MG63 (cell line): ENCODE results near the gene TRIM27. TPM values are rescaled to one million over a fixed set of nuclear protein-coding genes. Genes with fewer than 3 reads are reported as not detected.
A peak's percentile ranks its signal among the peaks of the same experiment; 100 is the strongest.
"Not testable (repeated sequence)": the region's sequence is repeated elsewhere in the genome, so short reads cannot be mapped to it uniquely, and the experiment has no call there.

Experiments
- DNase-seq: peaks from one replicate; pipeline ENCODE4 v3.0.0-alpha.2; 2020
- H3K27me3 ChIP-seq: fragments of 250-450 bp; sonication (Bioruptor Pico); 2 replicates; pipeline ENCODE4 v1.5.1; 2020; ENCODE audit warnings: mild to moderate bottlenecking, moderate library complexity
- H3K36me3 ChIP-seq: fragments of 250-450 bp; sonication (Bioruptor Pico); 2 replicates; pipeline ENCODE4 v1.5.1; 2020; ENCODE audit warnings: mild to moderate bottlenecking, moderate library complexity
- H3K4me3 ChIP-seq: fragments of 250-450 bp; sonication (Bioruptor Pico); 2 replicates; pipeline ENCODE4 v1.5.1; 2020; ENCODE audit warnings: mild to moderate bottlenecking, moderate library complexity
- H3K9me3 ChIP-seq: fragments of 250-450 bp; sonication (Bioruptor Pico); 2 replicates; pipeline ENCODE4 v1.5.1; 2020; ENCODE audit warnings: mild to moderate bottlenecking, moderate library complexity
- total RNA-seq: library from RNA; depleted of rRNA; stranded (reverse); fragments of >200 nt; shearing (Covaris generic); gene quantifications from 2 replicates; pipeline ENCODE4 v1.2.3, GENCODE V29; 2014; ENCODE audit warnings: low replicate concordance; rRNA removed

The TRIM27 gene, protein sequence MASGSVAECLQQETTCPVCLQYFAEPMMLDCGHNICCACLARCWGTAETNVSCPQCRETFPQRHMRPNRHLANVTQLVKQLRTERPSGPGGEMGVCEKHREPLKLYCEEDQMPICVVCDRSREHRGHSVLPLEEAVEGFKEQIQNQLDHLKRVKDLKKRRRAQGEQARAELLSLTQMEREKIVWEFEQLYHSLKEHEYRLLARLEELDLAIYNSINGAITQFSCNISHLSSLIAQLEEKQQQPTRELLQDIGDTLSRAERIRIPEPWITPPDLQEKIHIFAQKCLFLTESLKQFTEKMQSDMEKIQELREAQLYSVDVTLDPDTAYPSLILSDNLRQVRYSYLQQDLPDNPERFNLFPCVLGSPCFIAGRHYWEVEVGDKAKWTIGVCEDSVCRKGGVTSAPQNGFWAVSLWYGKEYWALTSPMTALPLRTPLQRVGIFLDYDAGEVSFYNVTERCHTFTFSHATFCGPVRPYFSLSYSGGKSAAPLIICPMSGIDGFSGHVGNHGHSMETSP
- total RNA-seq, result 46.5 and 56.2 TPM in 2 replicates

DNA sequence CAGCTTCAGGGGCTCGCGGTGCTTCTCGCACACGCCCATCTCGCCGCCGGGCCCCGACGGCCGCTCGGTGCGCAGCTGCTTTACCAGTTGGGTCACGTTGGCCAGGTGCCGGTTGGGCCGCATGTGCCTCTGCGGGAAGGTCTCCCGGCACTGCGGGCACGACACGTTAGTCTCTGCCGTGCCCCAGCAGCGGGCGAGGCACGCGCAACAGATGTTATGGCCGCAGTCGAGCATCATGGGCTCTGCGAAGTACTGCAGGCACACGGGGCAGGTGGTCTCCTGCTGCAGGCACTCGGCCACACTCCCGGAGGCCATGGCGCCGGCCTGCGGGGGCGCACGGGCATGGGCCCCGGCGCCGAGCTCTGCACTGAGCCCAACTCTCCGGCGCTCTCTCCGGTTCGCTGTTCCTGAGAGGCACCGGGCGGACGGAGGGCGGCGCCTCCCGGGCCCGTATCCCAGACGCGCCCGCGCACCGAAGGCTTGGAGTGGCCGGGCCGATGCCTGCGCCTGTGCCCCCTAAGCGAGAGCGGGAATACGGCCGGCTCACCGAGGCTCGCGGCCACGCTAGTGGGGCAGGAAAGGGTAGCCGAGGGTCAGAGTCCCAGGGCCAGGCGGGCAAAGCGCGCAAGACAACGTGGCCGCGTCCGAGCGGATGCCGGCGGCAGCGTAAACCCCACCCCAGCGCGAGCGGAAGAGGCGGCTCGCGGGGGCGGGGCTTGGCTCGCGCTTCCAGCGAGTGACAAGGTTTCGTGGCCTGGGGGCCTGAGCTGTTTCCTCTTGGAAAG, at the start of gene TRIM27:
TRIM27 (minus strand) TSS at position 668 of the 785 bp plus-strand sequence; CDS start at position 315, 353 bp downstream.
- Histone ChIP-seq H3K9me3 (no peaks in the 10 kb centered on the region), H3K36me3 (peaks cover 35% of the 10 kb centered on the region), H3K27me3 (no peaks in the 10 kb centered on the region), H3K4me3 (peak within 1 kb of the TSS; percentile 83)
- DNase-seq, result peak; percentile 85

GRCh38 chr6:28970056-28970455, 46.3 kb upstream of the TRIM27 start:
- not testable (repeated sequence) for DNase-seq, H3K4me3 ChIP-seq, H3K36me3 ChIP-seq, H3K9me3 ChIP-seq, H3K27me3 ChIP-seq

DNA sequence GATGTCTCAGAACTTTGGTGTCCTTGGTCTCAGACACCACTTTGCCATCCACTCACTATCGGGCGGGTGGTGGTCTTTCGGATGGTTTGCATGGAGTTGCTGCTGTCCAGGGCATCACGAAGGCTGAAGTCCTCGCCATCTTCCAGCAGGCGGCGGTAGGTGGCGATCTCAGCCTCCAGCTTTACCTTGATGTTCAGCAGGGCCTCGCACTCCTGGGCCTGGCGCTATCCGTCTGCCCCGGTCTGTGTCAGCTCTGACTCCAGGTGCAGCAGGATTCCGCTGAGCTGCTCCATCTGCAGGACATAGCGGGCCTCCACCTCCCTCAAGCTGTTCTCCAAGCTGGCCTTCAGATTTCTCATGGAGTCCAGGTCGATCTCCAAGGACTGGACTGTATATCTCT, 45.3 kb upstream of the TRIM27 start:
- Histone ChIP-seq H3K9me3 (no peaks in the 10 kb centered on the region), H3K27me3 (no peaks in the 10 kb centered on the region), H3K36me3 (no peaks in the 10 kb centered on the region), H3K4me3 (no peak overlapping the region)
- no peak for DNase-seq

DNA sequence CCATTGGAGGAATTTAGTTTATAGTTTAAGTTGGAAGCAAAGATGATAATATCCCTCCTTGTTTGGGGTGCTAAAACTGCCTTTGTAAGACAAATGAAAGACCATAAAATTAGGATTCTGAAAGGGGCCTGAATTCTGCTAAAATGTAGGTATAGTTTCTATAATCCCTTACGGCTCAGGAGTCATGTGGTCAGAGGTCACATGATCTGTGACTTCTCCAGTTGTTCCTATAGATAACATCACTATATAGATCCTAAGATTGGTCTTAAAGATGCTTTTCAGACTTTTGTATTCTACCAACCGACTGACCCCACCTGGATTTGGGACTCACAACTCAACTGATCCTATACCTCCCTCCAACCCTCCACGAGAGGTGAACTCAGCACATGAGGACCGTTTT, 44.7 kb upstream of the TRIM27 start:
- Histone ChIP-seq H3K4me3 (no peak overlapping the region), H3K36me3 (no peaks in the 10 kb centered on the region), H3K9me3 (no peaks in the 10 kb centered on the region), H3K27me3 (no peaks in the 10 kb centered on the region)
- DNase-seq, result no peak

- H3K27me3 ChIP-seq, result no peaks in the 10 kb centered on the region
- no peaks in the 10 kb centered on the region for H3K9me3 ChIP-seq
- H3K36me3 ChIP-seq, result no peaks in the 10 kb centered on the region
- DNase-seq, result no peak
- H3K4me3 ChIP-seq, result no peak overlapping the region
These were observed 41.9 kb upstream of the TRIM27 start for GRCh38 chr6:28965706-28966105.

GRCh38 chr6:28960846-28961500, 37.2 kb upstream of the TRIM27 start:
- no peak for DNase-seq
- no peaks in the 10 kb centered on the region for H3K9me3 ChIP-seq
- H3K36me3 ChIP-seq, result no peaks in the 10 kb centered on the region
- no peaks in the 10 kb centered on the region for H3K27me3 ChIP-seq
- H3K4me3 ChIP-seq, result no peak overlapping the region

GRCh38 chr6:28958561-28959243, 34.9 kb upstream of the TRIM27 start:
- DNase-seq, result not testable (repeated sequence)

GRCh38 chr6:28957795-28958314, 34.1 kb upstream of the TRIM27 start:
- DNase-seq, H3K4me3 ChIP-seq, H3K27me3 ChIP-seq, H3K9me3 ChIP-seq, H3K36me3 ChIP-seq: not testable (repeated sequence)

More at GRCh38 chr6:28958561-28959243, 34.9 kb upstream of the TRIM27 start:
- H3K9me3 ChIP-seq, H3K36me3 ChIP-seq, H3K27me3 ChIP-seq, H3K4me3 ChIP-seq: not testable (repeated sequence)

- H3K36me3 ChIP-seq, result no peaks in the 10 kb centered on the region
- no peaks in the 10 kb centered on the region for H3K9me3 ChIP-seq
- no peak overlapping the region for H3K4me3 ChIP-seq
- no peak for DNase-seq
- no peaks in the 10 kb centered on the region for H3K27me3 ChIP-seq
These were observed 32.5 kb upstream of the TRIM27 start for GRCh38 chr6:28956331-28956730.

DNA sequence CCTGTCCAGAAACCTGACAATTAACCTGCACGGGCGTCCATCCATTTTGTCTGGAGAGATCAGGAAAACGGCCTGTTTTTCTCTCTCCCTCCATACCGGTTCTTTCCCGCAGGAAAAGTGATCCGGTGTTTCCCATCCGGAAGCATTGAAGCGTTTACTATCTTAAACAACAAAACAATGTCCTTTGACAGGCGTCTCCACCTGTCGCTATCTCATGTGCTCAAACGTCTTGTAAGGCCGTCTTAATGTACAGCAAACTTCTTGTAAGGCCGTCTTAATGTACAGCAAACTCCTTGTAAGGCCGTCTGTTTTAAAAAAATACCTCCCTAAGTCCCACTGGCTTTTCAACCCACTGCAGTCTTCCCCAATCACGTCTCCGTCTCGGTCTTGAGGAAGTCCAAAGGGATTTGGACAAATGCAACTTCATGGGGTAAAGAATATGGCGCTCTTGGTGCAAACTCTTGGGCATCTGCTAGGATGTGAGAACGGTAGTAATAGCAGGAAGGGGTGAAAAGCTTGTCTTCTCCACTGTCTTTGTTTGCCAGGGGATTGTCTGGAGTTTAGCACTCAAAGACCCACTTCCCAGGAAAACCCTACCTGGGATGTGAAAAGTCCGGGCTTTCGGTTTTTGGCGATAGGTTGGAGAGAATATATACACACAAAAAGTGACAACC, 29.9 kb upstream of the TRIM27 start:
- Histone ChIP-seq H3K4me3 (peak overlapping the region; percentile 65), H3K27me3 (no peaks in the 10 kb centered on the region), H3K9me3 (no peaks in the 10 kb centered on the region), H3K36me3 (no peaks in the 10 kb centered on the region)
- no peak for DNase-seq

GRCh38 chr6:28953039-28953584, 29.3 kb upstream of the TRIM27 start:
- Histone ChIP-seq H3K9me3 (no peaks in the 10 kb centered on the region), H3K4me3 (peak overlapping the region; percentile 65), H3K27me3 (no peaks in the 10 kb centered on the region), H3K36me3 (no peaks in the 10 kb centered on the region)
- peak; percentile 37 for DNase-seq

DNA sequence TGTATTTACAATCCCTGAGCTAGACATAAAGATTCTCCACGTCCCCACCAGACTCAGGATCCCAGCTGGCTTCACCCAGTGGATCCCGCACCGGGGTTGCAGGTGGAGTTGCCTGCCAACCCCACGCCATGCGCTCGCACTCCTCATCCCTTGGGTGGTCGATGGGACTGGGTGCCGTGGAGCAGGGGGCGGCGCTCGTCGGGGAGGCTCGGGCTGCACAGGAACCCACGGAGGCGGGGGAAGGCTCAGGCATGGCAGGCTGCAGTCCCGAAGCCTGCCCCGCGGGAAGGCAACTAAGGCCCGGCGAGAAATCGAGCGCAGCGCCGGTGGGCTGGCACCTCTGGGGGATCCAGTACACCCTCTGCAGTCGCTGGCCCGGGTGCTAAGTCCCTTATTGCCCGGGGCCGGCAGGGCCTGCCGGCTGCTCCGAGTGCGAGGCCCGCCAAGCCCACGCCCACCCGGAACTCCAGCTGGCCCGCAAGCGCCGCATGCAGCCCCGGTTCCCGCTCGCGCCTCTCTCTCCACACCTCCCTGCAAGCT, 25.9 kb upstream of the TRIM27 start:
- H3K9me3 ChIP-seq, H3K27me3 ChIP-seq, H3K36me3 ChIP-seq, H3K4me3 ChIP-seq, DNase-seq: not testable (repeated sequence)

DNA sequence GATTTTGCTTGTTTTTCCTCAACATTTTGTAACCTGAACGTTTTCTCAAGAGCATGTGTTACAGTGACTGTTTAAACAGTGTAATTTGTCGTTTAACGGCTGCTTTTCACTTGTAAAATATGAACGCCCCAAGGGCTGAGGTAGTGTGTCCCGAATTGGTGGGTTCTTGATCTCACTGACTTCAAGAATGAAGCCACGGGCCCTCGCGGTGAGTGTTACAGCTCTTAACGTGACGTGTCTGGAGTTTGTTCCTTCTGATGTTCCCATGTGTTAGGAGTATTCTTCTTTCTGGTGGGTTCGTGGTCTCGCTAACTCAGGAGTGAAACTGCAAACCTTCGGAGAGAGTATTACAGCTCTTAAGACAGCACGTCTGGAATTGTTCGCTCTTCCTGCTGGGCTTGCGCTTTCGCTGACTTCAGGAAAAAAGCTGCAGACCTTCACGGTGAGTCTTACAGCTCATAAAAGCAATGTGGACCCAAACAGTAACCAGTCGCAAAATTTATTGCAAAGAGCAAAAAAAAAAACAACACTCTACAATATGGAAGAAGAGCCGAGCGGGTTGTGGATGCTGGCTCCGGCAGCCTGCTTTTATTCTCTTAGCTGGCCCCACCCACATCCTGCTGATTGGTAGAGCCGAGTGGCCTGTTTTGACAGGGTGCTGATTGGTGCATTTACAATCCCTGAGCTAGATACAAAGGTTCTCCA, 25.1 kb upstream of the TRIM27 start:
- H3K27me3 ChIP-seq, result no peaks in the 10 kb centered on the region
- H3K36me3 ChIP-seq, result no peaks in the 10 kb centered on the region
- no peak overlapping the region for H3K4me3 ChIP-seq
- DNase-seq, result no peak
- no peaks in the 10 kb centered on the region for H3K9me3 ChIP-seq

DNA sequence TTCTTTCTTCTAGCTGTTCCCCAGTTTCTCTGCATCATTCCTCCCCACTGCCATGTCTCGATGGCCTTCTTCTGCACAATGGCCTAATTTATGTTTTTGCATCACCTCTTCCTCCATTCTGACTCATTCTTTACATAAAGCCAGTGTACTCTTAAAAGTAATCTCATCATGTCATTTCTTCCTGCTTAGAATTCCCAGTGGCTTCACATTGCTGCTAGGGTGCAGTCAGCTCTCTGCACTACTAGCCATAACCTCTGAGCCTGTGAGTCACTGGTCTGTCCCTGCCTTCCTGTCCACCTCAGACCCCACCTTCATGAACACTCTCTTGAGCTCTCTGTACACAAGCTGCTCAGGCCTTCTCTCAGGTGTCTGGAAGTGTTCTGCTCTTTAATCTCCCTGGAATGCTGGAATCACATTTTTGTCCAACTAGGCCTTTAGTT, 24.1 kb upstream of the TRIM27 start:
- Histone ChIP-seq H3K4me3 (no peak overlapping the region), H3K27me3 (no peaks in the 10 kb centered on the region), H3K9me3 (no peaks in the 10 kb centered on the region), H3K36me3 (no peaks in the 10 kb centered on the region)
- no peak for DNase-seq
